Keratinocyte (primary cell): ENCODE data around the gene MMD.

ENCODE experiments used
- EZH2 ChIP-seq: IDR thresholded peaks from one replicate; pipeline ENCODE4 v1.6.1; 2012; ENCODE audit warnings: inconsistent platforms, mild to moderate bottlenecking, low read length, moderate library complexity
- TF ChIP-seq, protein P1 (sequence below), 3 experiments: IDR thresholded peaks in 1 of 3; conservative IDR thresholded peaks in 1 of 3; optimal IDR thresholded peaks in 1 of 3; 2 replicates in 2 of 3; 3 replicates in 1 of 3; pipeline versions ENCODE3 to v1.5.1; 2011; ENCODE audit warnings: low read length in 3 of 3, mild to moderate bottlenecking in 3 of 3, moderate library complexity in 2 of 3, control low read depth in 1 of 3, inconsistent platforms in 1 of 3; ENCODE audit not compliant: insufficient read depth in 2 of 3; ENCODE audit errors: extremely low read depth in 1 of 3

- no peak for TF ChIP-seq EZH2
- TF ChIP-seq, protein P1, sequence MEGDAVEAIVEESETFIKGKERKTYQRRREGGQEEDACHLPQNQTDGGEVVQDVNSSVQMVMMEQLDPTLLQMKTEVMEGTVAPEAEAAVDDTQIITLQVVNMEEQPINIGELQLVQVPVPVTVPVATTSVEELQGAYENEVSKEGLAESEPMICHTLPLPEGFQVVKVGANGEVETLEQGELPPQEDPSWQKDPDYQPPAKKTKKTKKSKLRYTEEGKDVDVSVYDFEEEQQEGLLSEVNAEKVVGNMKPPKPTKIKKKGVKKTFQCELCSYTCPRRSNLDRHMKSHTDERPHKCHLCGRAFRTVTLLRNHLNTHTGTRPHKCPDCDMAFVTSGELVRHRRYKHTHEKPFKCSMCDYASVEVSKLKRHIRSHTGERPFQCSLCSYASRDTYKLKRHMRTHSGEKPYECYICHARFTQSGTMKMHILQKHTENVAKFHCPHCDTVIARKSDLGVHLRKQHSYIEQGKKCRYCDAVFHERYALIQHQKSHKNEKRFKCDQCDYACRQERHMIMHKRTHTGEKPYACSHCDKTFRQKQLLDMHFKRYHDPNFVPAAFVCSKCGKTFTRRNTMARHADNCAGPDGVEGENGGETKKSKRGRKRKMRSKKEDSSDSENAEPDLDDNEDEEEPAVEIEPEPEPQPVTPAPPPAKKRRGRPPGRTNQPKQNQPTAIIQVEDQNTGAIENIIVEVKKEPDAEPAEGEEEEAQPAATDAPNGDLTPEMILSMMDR (optimal IDR thresholded peaks at IDR 0.05 in 1 of 3, IDR thresholded peaks at IDR 0.05 in 1 of 3, conservative IDR thresholded peaks at IDR 0.05 in 1 of 3; ENCODE audit: extremely low read depth in 1 of 3, insufficient read depth in 2 of 3, low read length in 3 of 3) = no peak
Measured at GRCh38 chr17:55452139-55452790, 30.6 kb upstream of the MMD start.
